SK-N-SH (cell line): Measurements from ENCODE around the gene AMZ1. TPM values are rescaled to one million over a fixed set of nuclear protein-coding genes. Genes with fewer than 3 reads are reported as not detected.

ENCODE experiments used
- CTCF ChIA-PET: fragments of 300-600, 350-600 bp; formaldehyde crosslinking; extraction: SDS; loops from one replicate; lab custom pipeline; 2021; lab: Yijun Ruan, JAX
- POLR2A ChIA-PET: fragments of 350-600 bp; sonication (Branson Sonifier 250); formaldehyde crosslinking; extraction: SDS; loops from one replicate; lab custom pipeline; 2020; ENCODE audit warnings: antibody characterized with exemption, inconsistent platforms; lab: Yijun Ruan, JAX
- DNase-seq: peaks from one replicate; pipeline ENCODE4 v3.0.0; 2012
- H2AFZ ChIP-seq: fragments of 200-600 bp; sonication (generic); 2 replicates; pipeline ENCODE4 v1.8.1; 2016; ENCODE audit warnings: antibody characterized with exemption, mild to moderate bottlenecking, low read depth
- H3F3A ChIP-seq: fragments of 200-600 bp; sonication (generic); replicated peaks from 2 replicates; pipeline ENCODE3; 2016; ENCODE audit warnings: antibody characterized with exemption, mild to moderate bottlenecking; ENCODE audit not compliant: insufficient read depth
- H3K27ac ChIP-seq, 2 experiments: fragments of 200-500 bp in 1 of 2; fragments of 200-600 bp in 1 of 2; sonication (Bioruptor generic) in 1 of 2; sonication (generic), shearing (Covaris generic) in 1 of 2; 2 replicates each; pipeline versions ENCODE4 v1.5.1 to v1.6.1; 2014 to 2016; ENCODE audit warnings: low read depth in 2 of 2, inconsistent platforms in 1 of 2, low read length in 1 of 2, mild to moderate bottlenecking in 1 of 2, mixed read lengths in 1 of 2
- H3K27me3 ChIP-seq: fragments of 200-600 bp; sonication (generic), shearing (Covaris generic); 2 replicates; pipeline ENCODE4 v1.6.1; 2016; ENCODE audit warnings: mixed run types; ENCODE audit not compliant: insufficient read depth
- H3K36me3 ChIP-seq, 2 experiments: fragments of 200-500 bp in 1 of 2; fragments of 200-600 bp in 1 of 2; sonication (Bioruptor generic) in 1 of 2; sonication (generic) in 1 of 2; replicated peaks in 1 of 2; 2 replicates each; pipeline versions ENCODE3 to v1.5.1; 2014 to 2016; ENCODE audit warnings: low read length in 1 of 2, mild to moderate bottlenecking in 1 of 2; ENCODE audit not compliant: insufficient read depth in 2 of 2, control insufficient read depth in 1 of 2
- H3K4me1 ChIP-seq, 2 experiments: fragments of 200-500 bp in 1 of 2; fragments of 200-600 bp in 1 of 2; sonication (Bioruptor generic) in 1 of 2; sonication (generic), shearing (Covaris generic) in 1 of 2; 2 replicates each; pipeline versions ENCODE4 v1.5.1 to v1.6.1; 2014 to 2016; ENCODE audit warnings: low read depth in 1 of 2, low read length in 1 of 2, mixed run types in 1 of 2; ENCODE audit not compliant: insufficient read depth in 2 of 2, control insufficient read depth in 1 of 2
- H3K4me2 ChIP-seq: fragments of 200-600 bp; sonication (generic), shearing (Covaris generic); 2 replicates; pipeline ENCODE4 v1.6.1; 2017; ENCODE audit warnings: mixed run types
- H3K4me3 ChIP-seq, 2 experiments: fragments of 200-500 bp in 1 of 2; fragments of 200-600 bp in 1 of 2; sonication (Bioruptor generic) in 1 of 2; sonication (generic), shearing (Covaris generic) in 1 of 2; 2 replicates each; pipeline versions ENCODE4 v1.5.1 to v1.8.1; 2014 to 2016; ENCODE audit warnings: low read depth in 2 of 2, inconsistent platforms in 1 of 2, low read length in 1 of 2, mild to moderate bottlenecking in 1 of 2, mixed read lengths in 1 of 2, moderate library complexity in 1 of 2
- H3K79me2 ChIP-seq: fragments of 200-600 bp; sonication (generic); 2 replicates; pipeline ENCODE4 v1.8.1; 2017; ENCODE audit warnings: mild to moderate bottlenecking; ENCODE audit not compliant: insufficient read depth
- H3K9ac ChIP-seq: fragments of 200-600 bp; sonication (generic); 2 replicates; pipeline ENCODE4 v1.6.1; 2017; ENCODE audit warnings: mixed run types
- H3K9me2 ChIP-seq: fragments of 200-600 bp; sonication (generic); 2 replicates; pipeline ENCODE4 v1.6.1; 2017; ENCODE audit warnings: mixed run types
- H3K9me3 ChIP-seq: fragments of 200-600 bp; sonication (generic); 2 replicates; pipeline ENCODE4 v1.6.1; 2017; ENCODE audit warnings: mixed run types, mild to moderate bottlenecking, moderate library complexity
- H4K20me1 ChIP-seq: fragments of 200-600 bp; sonication (generic); 2 replicates; pipeline ENCODE4 v1.6.1; 2017; ENCODE audit warnings: mild to moderate bottlenecking, mixed run types; ENCODE audit not compliant: insufficient read depth
- MXI1 ChIP-seq: IDR thresholded peaks from 2 replicates; pipeline ENCODE4 v1.6.1; 2012; ENCODE audit warnings: mild to moderate bottlenecking, low read depth, low read length, improper control_type of control experiment
- NRF1 ChIP-seq: IDR thresholded peaks from 2 replicates; pipeline ENCODE4 v1.6.1; 2012; ENCODE audit warnings: low read depth, mild to moderate bottlenecking, low read length
- POLR2AphosphoS5 ChIP-seq: IDR thresholded peaks from 2 replicates; pipeline ENCODE4 v1.6.1; 2012; ENCODE audit warnings: low read depth, low read length
- TEAD4 ChIP-seq: IDR thresholded peaks from 2 replicates; pipeline ENCODE4 v1.4.0; 2012; ENCODE audit warnings: mild to moderate bottlenecking, borderline replicate concordance; ENCODE audit not compliant: insufficient read depth
- WGBS: methylation state at CpG from one replicate; pipeline ENCODE4 v1.1.6; 2017; ENCODE audit warnings: low lambda C conversion rate; 5-methylcytosine and 5-hydroxymethylcytosine counted together
- polyA plus RNA-seq, 3 experiments: library from polyadenylated mRNA; depleted of rRNA; stranded (reverse); fragments of >200 nt; gene quantifications; 2 replicates each; pipeline ENCODE4 v1.2.3, GENCODE V29; 2012

Gene AMZ1
- polyA plus RNA-seq, 1 of the 3 experiments (the other 2 are of a cell fraction), result 0.15 TPM

- Histone ChIP-seq H3K27me3 (no peaks in the 10 kb centered on the region), H3K4me1 (peaks cover 0 to 39% of the 10 kb centered on the region in 2 experiments; a peak in 1 of 4 replicates), H3K36me3 (peaks cover 7 to 59% of the 10 kb centered on the region in 2 experiments), H3K4me2 (no peak overlapping the region), H3K9ac (no peak overlapping the region)
- no peak for TF ChIP-seq TEAD4
- TF ChIP-seq, all 33 proteins: peak for 0
- H3K27ac ChIP-seq, result peak overlapping the region in 1 of 2 experiments; percentile 63; a peak in 1 of 4 replicates
- H3K4me3 ChIP-seq, result no peak overlapping the region; a peak in 1 of 4 replicates
- no peak overlapping the region for H2AFZ ChIP-seq
- no peaks in the 10 kb centered on the region for H3K9me3 ChIP-seq
- no peaks in the 10 kb centered on the region for H3F3A ChIP-seq
- H3K9me2 ChIP-seq, result no peaks in the 10 kb centered on the region
- no peaks in the 10 kb centered on the region for H3K79me2 ChIP-seq
- H4K20me1 ChIP-seq, result peaks cover 47% of the 10 kb centered on the region
- ChIA-PET POLR2A (no interaction called here), CTCF (interaction anchor here (0.6 to 4.9 kb wide), 11 partner anchors 8 to 212 kb away, joined by 3 to 38 read pairs (median 4); no protein-coding TSS in a partner anchor)
- whole genome bisulfite sequencing, result 88% methylated on average over 32 of the region's 33 CpGs
- no peak for DNase-seq
Measured at GRCh38 chr7:2662273-2663120, 25.5 kb upstream of the AMZ1 start.

GRCh38 chr7:2663121-2663886 lies 24.7 kb upstream of the AMZ1 start:
- Histone ChIP-seq H3F3A (no peaks in the 10 kb centered on the region), H3K9ac (no peak overlapping the region), H3K27me3 (no peaks in the 10 kb centered on the region), H4K20me1 (peaks cover 39% of the 10 kb centered on the region), H3K4me1 (peaks cover 0 to 42% of the 10 kb centered on the region in 2 experiments; a peak in 1 of 4 replicates), H3K79me2 (no peaks in the 10 kb centered on the region), H3K9me3 (no peaks in the 10 kb centered on the region), H3K4me2 (no peak overlapping the region), H3K4me3 (no peak overlapping the region), H3K27ac (peak overlapping the region in 1 of 2 experiments; percentile 63; a peak in 1 of 4 replicates), H2AFZ (no peak overlapping the region), H3K36me3 (peaks cover 6 to 52% of the 10 kb centered on the region in 2 experiments), H3K9me2 (no peaks in the 10 kb centered on the region)
- ChIA-PET POLR2A (no interaction called here), CTCF (interaction anchor here (0.6 to 4.9 kb wide), 7 partner anchors 11 to 1597 kb away, joined by 3 to 28 read pairs (median 3); no protein-coding TSS in a partner anchor)
- TF ChIP-seq POLR2AphosphoS5 (0 out of 2 replicates have a peak, but pooled peaks have one; percentile 8), NRF1 (no peak)
- peak; percentile 63 for DNase-seq
- WGBS, result 87% methylated on average over 21 of the region's 30 CpGs

- Histone ChIP-seq H3K9ac (no peak overlapping the region), H3K27me3 (no peaks in the 10 kb centered on the region), H3K4me3 (no peak overlapping the region), H4K20me1 (peaks cover 32% of the 10 kb centered on the region; the same call in 1 of the 2 replicates), H3K4me1 (peaks cover 0 to 42% of the 10 kb centered on the region in 2 experiments; a peak in 1 of 4 replicates)
- peak; percentile 7; the same call in 1 of the 2 replicates for TF ChIP-seq POLR2AphosphoS5
- no peak for TF ChIP-seq MXI1
- TF ChIP-seq, all 33 proteins: peak for 1
- H3K4me2 ChIP-seq, result no peak overlapping the region
- DNase-seq, result no peak
- no peaks in the 10 kb centered on the region for H3K9me2 ChIP-seq
- POLR2A ChIA-PET, result no interaction called here
- 75% methylated on average over 3 of the region's 4 CpGs for WGBS
- peaks cover 3% of the 10 kb centered on the region for H3F3A ChIP-seq
- H3K79me2 ChIP-seq, result no peaks in the 10 kb centered on the region
- H3K36me3 ChIP-seq, result peaks cover 6 to 46% of the 10 kb centered on the region in 2 experiments
- H3K27ac ChIP-seq, result no peak overlapping the region; a peak in 1 of 4 replicates
- no peaks in the 10 kb centered on the region for H3K9me3 ChIP-seq
- H2AFZ ChIP-seq, result no peak overlapping the region
- CTCF ChIA-PET, result interaction anchor here (1.1 to 11.5 kb wide), 2 partner anchors 22 to 213 kb away, joined by 5 to 204 read pairs; partner anchors contain the start of gene AMZ1
Measured at GRCh38 chr7:2663960-2664359, 24.0 kb upstream of the AMZ1 start.
